T-helper 2 cell treated with Interferon-gamma antibody and Interleukin-4, amounts not matched to agents 5 μg/mL and 100 μg/mL, for 36 hours (primary cell): ENCODE data around the gene TSKU.

Experiments used
- DNase-seq: peaks from one replicate; pipeline ENCODE4 v3.0.0; 2021; ENCODE audit warnings: low spot score
- H3K27ac Mint-ChIP-seq: one replicate; pipeline ENCODE4 v1.8.0; 2021; ENCODE audit warnings: mild to moderate bottlenecking, mixed read lengths
- H3K27me3 Mint-ChIP-seq: one replicate; pipeline ENCODE4 v1.8.0; 2021; ENCODE audit warnings: low read depth, mixed read lengths
- H3K36me3 Mint-ChIP-seq: one replicate; pipeline ENCODE4 v1.8.0; 2021; ENCODE audit warnings: low read depth, mixed read lengths
- H3K4me1 Mint-ChIP-seq: one replicate; pipeline ENCODE4 v1.8.0; 2021; ENCODE audit warnings: low read depth, mixed read lengths
- H3K4me3 Mint-ChIP-seq: one replicate; pipeline ENCODE4 v1.8.0; 2022; ENCODE audit warnings: mild to moderate bottlenecking, moderate library complexity, mixed read lengths
- H3K9me3 Mint-ChIP-seq: one replicate; pipeline ENCODE4 v1.8.0; 2021; ENCODE audit warnings: mixed read lengths

Gene TSKU

DNA sequence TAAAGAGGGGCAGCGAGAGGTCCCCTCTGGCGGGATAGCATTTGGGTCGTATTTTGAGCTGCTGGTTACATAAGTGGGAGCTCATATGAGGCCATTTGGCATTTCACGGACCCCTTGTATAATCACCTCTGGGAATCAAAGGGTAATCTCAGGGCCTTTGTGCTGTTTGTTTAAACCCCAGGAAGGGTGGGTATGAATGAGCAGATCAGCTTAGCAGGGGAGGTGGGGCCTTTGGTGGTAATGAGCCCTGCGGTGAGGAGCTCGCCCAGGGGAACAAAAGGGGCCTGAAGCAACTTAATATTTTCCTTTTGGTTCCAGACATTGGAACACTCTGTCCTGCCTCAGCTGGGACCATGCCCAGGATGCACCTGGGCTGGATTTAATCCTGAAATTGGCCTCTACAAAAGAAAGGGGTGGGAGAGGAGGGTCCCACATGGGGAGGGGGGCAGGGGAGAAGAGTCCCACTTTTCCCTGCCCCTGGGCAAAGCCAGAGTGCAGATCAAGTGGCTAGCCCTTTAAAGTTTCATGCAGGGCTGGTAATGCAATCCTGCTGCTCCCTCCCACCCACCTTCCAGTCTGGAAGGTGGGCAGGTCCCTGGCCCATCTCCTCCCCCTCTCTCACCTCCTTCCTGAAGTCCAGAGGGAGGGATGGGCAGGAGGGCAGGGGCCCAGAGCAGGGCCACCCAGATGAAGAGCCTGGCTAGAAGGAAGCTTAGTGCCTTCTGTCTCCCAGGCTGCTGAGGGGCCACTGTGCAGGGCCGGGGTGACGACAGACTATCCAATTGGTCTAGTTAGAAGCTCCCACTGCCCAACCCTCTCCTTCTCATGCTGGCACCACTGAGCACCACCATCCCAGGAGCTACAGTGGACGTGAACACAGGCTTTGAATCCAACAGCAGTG is 10.5 kb downstream of the TSKU start:
- Mint-ChIP-seq H3K27ac (no peak overlapping the region), H3K27me3 (no peaks in the 10 kb centered on the region), H3K36me3 (no peaks in the 10 kb centered on the region)

DNA sequence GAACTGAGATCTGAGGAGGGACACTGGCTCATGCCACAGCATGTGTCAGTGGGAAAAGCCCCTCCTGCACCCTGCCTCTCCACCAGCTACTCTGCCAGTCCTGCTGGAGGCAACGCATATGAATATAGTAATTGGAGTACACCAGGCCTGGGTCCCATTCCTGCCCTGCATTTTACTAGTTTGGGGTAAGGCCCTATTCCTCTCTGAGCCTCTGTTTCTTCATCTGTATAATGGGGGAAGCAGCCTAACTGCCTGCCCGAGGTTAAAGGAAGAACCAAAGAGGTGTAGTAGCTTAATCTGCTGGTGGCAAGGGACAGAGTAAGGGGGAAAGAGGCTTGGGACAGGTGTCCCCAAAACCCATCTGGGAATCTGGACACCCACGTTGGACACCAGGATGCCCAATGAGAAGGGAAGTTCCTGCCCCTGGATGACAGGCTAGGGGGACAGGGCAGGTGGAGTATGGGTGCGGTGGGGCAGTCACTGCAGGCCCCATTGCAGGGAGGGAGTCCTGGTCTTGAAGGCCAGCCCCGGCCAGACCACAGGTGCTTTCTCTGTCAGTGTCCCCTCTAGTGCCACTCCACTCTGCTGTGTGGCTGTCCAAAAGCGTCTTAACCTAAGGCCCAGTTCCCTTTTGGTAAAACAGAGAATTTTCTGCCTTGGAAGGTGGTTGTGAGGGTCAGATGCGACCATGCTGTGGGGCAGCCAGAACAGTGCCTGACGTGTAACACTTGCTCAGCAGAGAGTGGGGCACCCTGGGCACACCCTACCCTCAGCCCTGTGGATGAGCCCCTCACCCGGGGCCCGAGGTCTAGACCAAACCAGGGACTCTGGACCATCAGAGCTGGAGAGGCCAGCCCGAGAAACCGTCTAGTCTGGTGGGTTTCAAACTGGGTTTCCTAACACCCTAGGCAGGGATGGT is 11.5 kb downstream of the TSKU start:
- no peaks in the 10 kb centered on the region for H3K27me3 Mint-ChIP-seq
- H3K9me3 Mint-ChIP-seq: no peaks in the 10 kb centered on the region
- DNase-seq: no peak
- H3K36me3 Mint-ChIP-seq: no peaks in the 10 kb centered on the region
- peaks cover 2% of the 10 kb centered on the region for H3K4me1 Mint-ChIP-seq
- no peak overlapping the region for H3K4me3 Mint-ChIP-seq
- H3K27ac Mint-ChIP-seq: no peak overlapping the region

More for the DNA sequence above, 10.5 kb downstream of the TSKU start:
- Mint-ChIP-seq H3K4me3 (no peak overlapping the region), H3K4me1 (peaks cover 2% of the 10 kb centered on the region), H3K9me3 (no peaks in the 10 kb centered on the region)
- DNase-seq: no peak

DNA sequence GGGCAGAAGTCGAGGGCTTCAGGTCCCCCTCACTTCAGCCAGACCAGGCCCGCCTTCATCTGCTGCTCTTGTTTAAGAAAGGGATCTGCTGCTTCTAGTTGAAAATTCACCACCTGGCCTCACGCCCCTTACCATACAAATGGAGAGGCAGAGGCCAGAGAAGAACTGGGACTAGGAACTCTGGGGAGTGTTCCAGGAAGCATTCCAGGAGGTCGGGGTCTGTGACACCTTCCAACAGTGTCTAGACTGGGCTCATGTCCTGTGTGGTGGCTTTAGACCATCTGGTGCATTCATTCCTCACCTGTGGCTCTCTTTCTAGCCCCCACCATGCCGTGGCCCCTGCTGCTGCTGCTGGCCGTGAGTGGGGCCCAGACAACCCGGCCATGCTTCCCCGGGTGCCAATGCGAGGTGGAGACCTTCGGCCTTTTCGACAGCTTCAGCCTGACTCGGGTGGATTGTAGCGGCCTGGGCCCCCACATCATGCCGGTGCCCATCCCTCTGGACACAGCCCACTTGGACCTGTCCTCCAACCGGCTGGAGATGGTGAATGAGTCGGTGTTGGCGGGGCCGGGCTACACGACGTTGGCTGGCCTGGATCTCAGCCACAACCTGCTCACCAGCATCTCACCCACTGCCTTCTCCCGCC is 12.3 kb downstream of the TSKU start:
- Mint-ChIP-seq H3K36me3 (no peaks in the 10 kb centered on the region), H3K27me3 (no peaks in the 10 kb centered on the region)

DNA sequence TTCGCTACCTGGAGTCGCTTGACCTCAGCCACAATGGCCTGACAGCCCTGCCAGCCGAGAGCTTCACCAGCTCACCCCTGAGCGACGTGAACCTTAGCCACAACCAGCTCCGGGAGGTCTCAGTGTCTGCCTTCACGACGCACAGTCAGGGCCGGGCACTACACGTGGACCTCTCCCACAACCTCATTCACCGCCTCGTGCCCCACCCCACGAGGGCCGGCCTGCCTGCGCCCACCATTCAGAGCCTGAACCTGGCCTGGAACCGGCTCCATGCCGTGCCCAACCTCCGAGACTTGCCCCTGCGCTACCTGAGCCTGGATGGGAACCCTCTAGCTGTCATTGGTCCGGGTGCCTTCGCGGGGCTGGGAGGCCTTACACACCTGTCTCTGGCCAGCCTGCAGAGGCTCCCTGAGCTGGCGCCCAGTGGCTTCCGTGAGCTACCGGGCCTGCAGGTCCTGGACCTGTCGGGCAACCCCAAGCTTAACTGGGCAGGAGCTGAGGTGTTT is 12.8 kb downstream of the TSKU start:
- no peak overlapping the region for H3K27ac Mint-ChIP-seq
- no peaks in the 10 kb centered on the region for H3K36me3 Mint-ChIP-seq
- H3K4me3 Mint-ChIP-seq: no peak overlapping the region
- no peak for DNase-seq
- no peaks in the 10 kb centered on the region for H3K27me3 Mint-ChIP-seq
- peaks cover 2% of the 10 kb centered on the region for H3K4me1 Mint-ChIP-seq
- no peaks in the 10 kb centered on the region for H3K9me3 Mint-ChIP-seq

More for the DNA sequence above, 12.3 kb downstream of the TSKU start:
- H3K9me3 Mint-ChIP-seq: no peaks in the 10 kb centered on the region
- DNase-seq: no peak
- H3K4me1 Mint-ChIP-seq: peaks cover 2% of the 10 kb centered on the region
- no peak overlapping the region for H3K4me3 Mint-ChIP-seq
- no peak overlapping the region for H3K27ac Mint-ChIP-seq

DNA sequence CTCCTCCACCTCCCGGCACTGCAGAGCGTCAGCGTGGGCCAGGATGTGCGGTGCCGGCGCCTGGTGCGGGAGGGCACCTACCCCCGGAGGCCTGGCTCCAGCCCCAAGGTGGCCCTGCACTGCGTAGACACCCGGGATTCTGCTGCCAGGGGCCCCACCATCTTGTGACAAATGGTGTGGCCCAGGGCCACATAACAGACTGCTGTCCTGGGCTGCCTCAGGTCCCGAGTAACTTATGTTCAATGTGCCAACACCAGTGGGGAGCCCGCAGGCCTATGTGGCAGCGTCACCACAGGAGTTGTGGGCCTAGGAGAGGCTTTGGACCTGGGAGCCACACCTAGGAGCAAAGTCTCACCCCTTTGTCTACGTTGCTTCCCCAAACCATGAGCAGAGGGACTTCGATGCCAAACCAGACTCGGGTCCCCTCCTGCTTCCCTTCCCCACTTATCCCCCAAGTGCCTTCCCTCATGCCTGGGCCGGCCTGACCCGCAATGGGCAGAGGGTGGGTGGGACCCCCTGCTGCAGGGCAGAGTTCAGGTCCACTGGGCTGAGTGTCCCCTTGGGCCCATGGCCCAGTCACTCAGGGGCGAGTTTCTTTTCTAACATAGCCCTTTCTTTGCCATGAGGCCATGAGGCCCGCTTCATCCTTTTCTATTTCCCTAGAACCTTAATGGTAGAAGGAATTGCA is 13.5 kb downstream of the TSKU start:
- no peak overlapping the region for H3K4me3 Mint-ChIP-seq
- H3K27me3 Mint-ChIP-seq: no peaks in the 10 kb centered on the region
- no peak overlapping the region for H3K27ac Mint-ChIP-seq
- H3K9me3 Mint-ChIP-seq: no peaks in the 10 kb centered on the region
- no peaks in the 10 kb centered on the region for H3K36me3 Mint-ChIP-seq
- DNase-seq: no peak
- peaks cover 2% of the 10 kb centered on the region for H3K4me1 Mint-ChIP-seq

DNA sequence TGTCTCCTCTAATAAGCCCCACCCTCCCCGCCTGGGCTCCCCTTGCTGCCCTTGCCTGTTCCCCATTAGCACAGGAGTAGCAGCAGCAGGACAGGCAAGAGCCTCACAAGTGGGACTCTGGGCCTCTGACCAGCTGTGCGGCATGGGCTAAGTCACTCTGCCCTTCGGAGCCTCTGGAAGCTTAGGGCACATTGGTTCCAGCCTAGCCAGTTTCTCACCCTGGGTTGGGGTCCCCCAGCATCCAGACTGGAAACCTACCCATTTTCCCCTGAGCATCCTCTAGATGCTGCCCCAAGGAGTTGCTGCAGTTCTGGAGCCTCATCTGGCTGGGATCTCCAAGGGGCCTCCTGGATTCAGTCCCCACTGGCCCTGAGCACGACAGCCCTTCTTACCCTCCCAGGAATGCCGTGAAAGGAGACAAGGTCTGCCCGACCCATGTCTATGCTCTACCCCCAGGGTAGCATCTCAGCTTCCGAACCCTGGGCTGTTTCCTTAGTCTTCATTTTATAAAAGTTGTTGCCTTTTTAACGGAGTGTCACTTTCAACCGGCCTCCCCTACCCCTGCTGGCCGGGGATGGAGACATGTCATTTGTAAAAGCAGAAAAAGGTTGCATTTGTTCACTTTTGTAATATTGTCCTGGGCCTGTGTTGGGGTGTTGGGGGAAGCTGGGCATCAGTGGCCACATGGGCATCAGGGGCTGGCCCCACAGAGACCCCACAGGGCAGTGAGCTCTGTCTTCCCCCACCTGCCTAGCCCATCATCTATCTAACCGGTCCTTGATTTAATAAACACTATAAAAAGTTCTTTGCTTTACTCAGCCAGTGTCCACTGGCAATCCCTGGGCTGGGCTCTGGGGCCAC is 14.4 kb downstream of the TSKU start:
- DNase-seq: no peak
- H3K27me3 Mint-ChIP-seq: no peaks in the 10 kb centered on the region
- no peak overlapping the region for H3K27ac Mint-ChIP-seq

DNA sequence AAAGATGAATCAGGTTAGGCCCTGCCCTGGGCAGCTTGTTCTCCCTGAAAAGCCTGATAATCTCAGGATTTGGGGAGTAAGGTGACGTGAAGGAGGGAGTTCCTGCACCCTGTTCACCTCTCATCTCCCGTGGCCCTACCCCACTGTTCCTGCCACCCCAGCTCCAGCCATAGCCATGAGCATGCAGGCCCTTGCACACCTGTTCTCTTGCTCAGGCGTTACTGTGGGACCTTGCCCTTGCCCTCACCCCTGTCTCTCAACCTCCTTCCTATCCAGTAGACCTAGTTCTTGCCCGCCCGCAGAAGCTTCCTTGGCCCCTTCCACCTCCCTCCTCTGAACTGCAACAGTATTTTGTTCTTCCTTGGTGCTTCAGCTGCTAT is 15.0 kb downstream of the TSKU start:
- no peak overlapping the region for H3K27ac Mint-ChIP-seq
- H3K36me3 Mint-ChIP-seq: no peaks in the 10 kb centered on the region
- DNase-seq: no peak
- H3K27me3 Mint-ChIP-seq: no peaks in the 10 kb centered on the region
- peaks cover 5% of the 10 kb centered on the region for H3K4me1 Mint-ChIP-seq
- H3K4me3 Mint-ChIP-seq: peak overlapping the region; percentile 0
- H3K9me3 Mint-ChIP-seq: no peaks in the 10 kb centered on the region

More for the DNA sequence above, 14.4 kb downstream of the TSKU start:
- H3K4me3 Mint-ChIP-seq: no peak overlapping the region
- no peaks in the 10 kb centered on the region for H3K9me3 Mint-ChIP-seq
- H3K4me1 Mint-ChIP-seq: peaks cover 3% of the 10 kb centered on the region
- no peaks in the 10 kb centered on the region for H3K36me3 Mint-ChIP-seq

DNA sequence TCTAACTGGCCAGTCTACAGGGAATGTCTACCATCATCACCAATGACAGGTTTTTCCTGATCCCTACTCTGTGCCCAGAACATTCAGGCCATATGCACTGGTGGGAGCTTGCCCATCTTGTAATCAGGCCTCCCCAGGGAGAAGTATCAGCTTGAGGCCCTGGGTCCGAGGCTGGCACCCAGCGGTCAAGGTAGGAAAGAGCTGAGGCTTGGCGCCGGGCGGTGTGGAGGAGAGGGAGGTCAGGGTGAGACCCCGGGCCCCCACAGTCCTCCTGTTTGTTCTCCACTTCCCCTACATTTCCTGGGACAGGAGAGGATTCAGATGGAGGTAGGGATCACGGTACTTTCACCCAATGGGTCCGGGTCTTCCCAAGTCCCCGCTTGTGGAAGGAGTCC is 15.5 kb downstream of the TSKU start:
- peak overlapping the region; percentile 0 for H3K4me3 Mint-ChIP-seq
- H3K9me3 Mint-ChIP-seq: no peaks in the 10 kb centered on the region
- DNase-seq: no peak
- no peaks in the 10 kb centered on the region for H3K36me3 Mint-ChIP-seq
- no peaks in the 10 kb centered on the region for H3K27me3 Mint-ChIP-seq
- H3K4me1 Mint-ChIP-seq: peaks cover 9% of the 10 kb centered on the region
- no peak overlapping the region for H3K27ac Mint-ChIP-seq

DNA sequence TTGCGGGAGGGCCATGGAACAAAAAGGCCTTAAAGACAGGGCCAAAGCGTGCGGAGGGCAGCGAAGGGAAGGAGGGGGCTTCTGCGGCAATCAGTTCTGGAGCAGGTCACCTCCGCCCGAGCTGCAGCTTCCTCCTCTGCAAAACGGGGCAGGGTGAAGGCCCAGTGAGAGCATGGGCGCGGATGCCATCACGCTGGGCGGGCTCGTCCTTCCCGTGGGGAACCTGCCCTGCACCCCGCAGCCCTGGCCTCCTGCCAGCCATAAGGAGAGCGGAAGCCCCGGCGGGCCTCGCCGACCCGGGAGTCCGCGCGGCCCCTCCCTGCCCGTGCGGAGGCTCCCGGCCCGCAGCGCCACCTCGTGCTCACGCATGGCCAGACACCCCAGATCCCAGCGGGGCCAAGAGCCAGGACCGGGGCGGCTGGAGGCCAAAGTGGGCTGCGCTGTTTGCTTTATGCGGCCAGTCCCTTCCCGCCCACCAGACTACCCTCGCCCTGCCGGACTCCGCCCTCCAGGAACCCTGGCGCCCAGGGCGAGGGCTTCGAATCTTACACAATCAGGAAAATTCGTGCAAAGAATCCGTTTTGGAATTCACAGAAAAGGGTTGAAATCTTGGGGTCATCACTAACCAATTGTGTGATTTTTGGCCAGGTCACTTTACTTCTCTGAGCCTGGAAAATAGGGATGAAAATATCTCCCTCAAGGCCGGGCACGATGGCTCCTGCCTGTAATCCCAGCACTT is 16.1 kb downstream of the TSKU start:
- peak overlapping the region; percentile 0 for H3K4me3 Mint-ChIP-seq
- H3K27me3 Mint-ChIP-seq: no peaks in the 10 kb centered on the region
- no peaks in the 10 kb centered on the region for H3K36me3 Mint-ChIP-seq
- no peak overlapping the region for H3K27ac Mint-ChIP-seq
- peak; percentile 72 for DNase-seq
- no peaks in the 10 kb centered on the region for H3K9me3 Mint-ChIP-seq
- peaks cover 15% of the 10 kb centered on the region for H3K4me1 Mint-ChIP-seq

DNA sequence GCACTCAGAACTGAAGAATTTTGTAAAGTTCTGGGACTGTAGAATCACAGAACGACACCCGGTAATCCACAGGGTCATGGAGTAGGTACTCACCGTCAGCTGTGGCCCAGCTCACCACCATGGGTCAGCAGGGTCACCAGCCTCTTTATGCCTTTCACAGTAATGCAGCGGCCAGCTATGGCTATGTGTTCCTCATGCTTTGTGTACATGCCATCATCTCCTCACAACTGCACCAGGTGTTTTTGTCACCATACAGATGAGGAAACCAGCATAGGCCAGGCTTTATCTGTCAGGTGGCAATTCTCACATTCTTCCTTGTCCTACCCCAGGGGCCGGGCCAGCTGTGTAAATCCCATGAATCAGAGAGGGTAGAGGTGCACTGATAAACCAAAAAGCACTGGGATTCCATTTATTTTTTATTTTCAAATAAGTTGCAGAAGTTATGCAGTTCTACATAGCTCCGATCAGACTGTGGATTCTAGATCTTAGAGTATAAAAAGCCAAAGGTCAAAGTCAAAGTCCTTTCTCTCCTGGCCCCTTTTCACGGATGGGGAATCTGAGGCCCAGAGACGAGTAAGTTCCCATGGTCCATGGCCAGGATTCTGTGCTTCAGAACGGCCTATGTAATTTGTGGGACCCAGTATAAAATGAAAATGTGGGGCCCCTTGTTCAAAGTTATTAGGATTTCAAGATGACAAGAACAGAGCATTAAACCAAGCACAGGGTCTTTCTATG is 17.5 kb downstream of the TSKU start:
- Mint-ChIP-seq H3K36me3 (no peaks in the 10 kb centered on the region), H3K4me1 (peaks cover 28% of the 10 kb centered on the region), H3K27ac (no peak overlapping the region), H3K9me3 (no peaks in the 10 kb centered on the region), H3K4me3 (no peak overlapping the region), H3K27me3 (no peaks in the 10 kb centered on the region)
- DNase-seq: no peak

DNA sequence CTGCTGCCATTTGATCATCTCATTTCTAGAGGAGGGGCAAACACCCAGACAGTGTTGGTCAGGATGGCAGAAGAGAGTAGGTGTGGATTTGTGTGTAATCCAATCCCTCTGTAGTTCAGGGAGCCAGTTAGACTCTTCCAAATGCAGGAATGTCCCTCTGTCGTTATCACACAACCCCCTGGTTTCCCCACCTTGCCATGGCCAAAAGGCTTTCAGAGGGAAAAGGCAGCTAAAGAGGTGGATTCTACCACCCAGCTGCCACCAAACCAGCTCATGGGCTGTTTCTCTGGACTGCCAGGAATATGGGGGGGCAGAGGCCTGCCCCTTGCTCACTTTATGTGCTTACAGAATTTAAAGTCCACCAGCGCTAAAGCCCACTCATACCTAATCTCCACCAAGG is 18.1 kb downstream of the TSKU start:
- DNase-seq: no peak
- Mint-ChIP-seq H3K4me3 (no peak overlapping the region), H3K27me3 (no peaks in the 10 kb centered on the region), H3K27ac (no peak overlapping the region), H3K9me3 (no peaks in the 10 kb centered on the region), H3K4me1 (peaks cover 29% of the 10 kb centered on the region), H3K36me3 (no peaks in the 10 kb centered on the region)

DNA sequence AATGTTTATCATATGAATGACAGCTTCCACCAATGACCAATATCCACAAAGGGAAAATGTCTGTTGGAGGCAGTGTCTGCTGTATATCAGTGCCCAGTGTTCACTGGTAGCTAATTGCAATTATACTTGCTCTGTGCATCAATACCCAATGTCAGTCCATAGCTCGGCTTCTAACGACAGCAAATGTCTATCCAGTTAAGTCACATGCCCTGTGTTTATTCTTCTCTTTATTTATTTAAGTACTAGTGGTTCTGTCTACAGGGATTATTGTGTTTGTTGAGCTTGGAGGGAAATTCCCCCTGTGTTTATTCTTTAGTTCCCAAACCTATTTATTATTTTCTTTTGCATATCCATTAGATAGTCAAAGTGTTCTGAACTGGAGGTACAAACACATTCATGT is 18.6 kb downstream of the TSKU start:
- no peaks in the 10 kb centered on the region for H3K27me3 Mint-ChIP-seq
- no peak overlapping the region for H3K4me3 Mint-ChIP-seq
- H3K27ac Mint-ChIP-seq: no peak overlapping the region
- no peak for DNase-seq
- no peaks in the 10 kb centered on the region for H3K36me3 Mint-ChIP-seq
- no peaks in the 10 kb centered on the region for H3K9me3 Mint-ChIP-seq
- H3K4me1 Mint-ChIP-seq: peaks cover 29% of the 10 kb centered on the region
